Lung (tissue), 12 donors: ENCODE measurements around the gene TSR1. TPM values are rescaled to one million over a fixed set of nuclear protein-coding genes. Genes with fewer than 3 reads are reported as not detected.

Experiments
- ATAC-seq: fragments of 200-7000 bp; cut with Tn5 transposase; one replicate; pipeline ENCODE4 v1.9.1; 2020; ENCODE audit warnings: moderate number of reproducible peaks; ENCODE audit not compliant: insufficient read depth, low FRiP score
- DNase-seq, 3 donors: peaks; one replicate each; pipeline ENCODE4 v3.0.0-alpha.2; 2013 to 2017
- H3K27ac ChIP-seq, 2 donors: one replicate each; pipeline ENCODE4 v1.5.1; 2013; ENCODE audit warnings: mild to moderate bottlenecking in 2 of 2, moderate library complexity in 2 of 2, control low read depth in 1 of 2, inconsistent platforms in 1 of 2, low read depth in 1 of 2, low read length in 1 of 2
- H3K27me3 ChIP-seq, 3 donors: one replicate each; pipeline ENCODE4 v1.5.1; 2013; ENCODE audit warnings: low read length in 2 of 3; ENCODE audit not compliant: control insufficient read depth in 3 of 3, insufficient read depth in 3 of 3
- H3K36me3 ChIP-seq, 4 donors: one replicate each; pipeline ENCODE4 v1.5.1; 2013; ENCODE audit warnings: low read length in 4 of 4, mild to moderate bottlenecking in 1 of 4, moderate library complexity in 1 of 4; ENCODE audit not compliant: control insufficient read depth in 4 of 4, insufficient read depth in 4 of 4
- H3K4me1 ChIP-seq, 5 donors: one replicate each; pipeline ENCODE4 v1.5.1; 2013; ENCODE audit warnings: low read length in 5 of 5, mild to moderate bottlenecking in 2 of 5, moderate library complexity in 1 of 5; ENCODE audit not compliant: control insufficient read depth in 5 of 5, insufficient read depth in 5 of 5
- H3K4me3 ChIP-seq: one replicate; pipeline ENCODE4 v1.5.1; 2013; ENCODE audit warnings: mild to moderate bottlenecking, control low read depth, moderate library complexity
- H3K9ac ChIP-seq, 2 donors: one replicate each; pipeline ENCODE4 v1.5.1; 2013; ENCODE audit warnings: low read length in 2 of 2, control low read depth in 1 of 2; ENCODE audit not compliant: insufficient read depth in 1 of 2
- H3K9me3 ChIP-seq, 4 donors: one replicate each; pipeline ENCODE4 v1.5.1; 2013; ENCODE audit warnings: low read length in 3 of 4, mild to moderate bottlenecking in 1 of 4, moderate library complexity in 1 of 4; ENCODE audit not compliant: control insufficient read depth in 4 of 4, insufficient read depth in 3 of 4
- CTCF ChIP-seq: IDR thresholded peaks from 2 replicates; pipeline ENCODE4 v1.5.1; 2012; ENCODE audit warnings: mild to moderate bottlenecking; ENCODE audit errors: control extremely low read depth, extremely low read depth
- WGBS, 2 donors: extraction: QIAGEN DNeasy Blood & Tissue Kit; methylation state at CpG; one replicate each; pipeline ENCODE4 v1.1.7; 2013; 5-methylcytosine and 5-hydroxymethylcytosine counted together
- polyA plus RNA-seq, 2 donors: library from polyadenylated mRNA; stranded (reverse); fragments of 200-250 nt; gene quantifications; one replicate each; pipeline ENCODE4 v1.2.1, GENCODE V29; 2013
- total RNA-seq, 2 donors: library from RNA; depleted of rRNA in 1 of 2; stranded (reverse); fragments of >200 nt in 1 of 2; gene quantifications; one replicate each; pipeline ENCODE4 v1.2.1, GENCODE V29; 2014 to 2021
- donor health status: control.
- donor health status: control.
- donor health status: Bipolar disorder and iron deficiency.
- donor health status: healthy.
- donor health status: DM: yes; HTN: yes; CAD: no.

TSR1 gene
- total and polyA plus RNA-seq, 4 donors, result 11.8 to 24.1 (median 19.4) TPM

DNA sequence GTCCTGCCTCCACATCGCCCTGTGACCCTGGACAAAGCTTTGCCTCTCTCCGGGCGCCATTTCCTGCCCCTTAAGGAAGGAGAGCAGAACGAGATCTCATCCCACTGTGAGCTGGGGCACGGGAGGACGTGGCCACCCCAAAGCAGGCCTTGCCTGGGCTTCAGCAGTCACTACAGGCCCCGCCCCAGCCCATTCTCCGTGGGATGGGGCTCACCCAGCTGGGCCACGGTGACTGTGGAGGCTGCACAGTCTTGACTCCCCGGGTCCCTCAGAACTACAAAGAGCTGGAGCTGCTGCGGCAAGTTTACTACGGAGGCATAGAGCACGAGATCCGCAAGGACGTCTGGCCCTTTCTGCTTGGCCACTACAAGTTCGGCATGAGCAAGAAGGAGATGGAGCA is 36.4 kb upstream of the TSR1 start:
- Histone ChIP-seq H3K4me3 (no peak overlapping the region), H3K27ac (no peak overlapping the region), H3K9me3 (no peaks in the 10 kb centered on the region), H3K9ac (no peak overlapping the region), H3K4me1 (peaks cover 0 to 8% (median 0%) of the 10 kb centered on the region in 5 donors), H3K27me3 (no peaks in the 10 kb centered on the region), H3K36me3 (peaks cover 0 to 59% (median 10%) of the 10 kb centered on the region in 4 donors)
- 90 to 94% methylated on average over 16 of the region's 16 CpGs for WGBS, 2 donors
- DNase-seq (no peak), ATAC-seq (no peak)
- TF ChIP-seq CTCF, result no peak

GRCh38 chr17:2372180-2372579 is 35.9 kb upstream of the TSR1 start:
- Histone ChIP-seq H3K4me1 (peaks cover 0 to 8% (median 0%) of the 10 kb centered on the region in 5 donors), H3K9me3 (no peaks in the 10 kb centered on the region), H3K4me3 (no peak overlapping the region), H3K27me3 (no peaks in the 10 kb centered on the region), H3K36me3 (peaks cover 0 to 56% (median 10%) of the 10 kb centered on the region in 4 donors), H3K9ac (no peak overlapping the region), H3K27ac (no peak overlapping the region)
- DNase-seq, result no peak
- TF ChIP-seq CTCF, result no peak
- no peak for ATAC-seq
- WGBS, 2 donors, result 96 to 97% methylated on average over 25 to 26 of the region's 26 CpGs

DNA sequence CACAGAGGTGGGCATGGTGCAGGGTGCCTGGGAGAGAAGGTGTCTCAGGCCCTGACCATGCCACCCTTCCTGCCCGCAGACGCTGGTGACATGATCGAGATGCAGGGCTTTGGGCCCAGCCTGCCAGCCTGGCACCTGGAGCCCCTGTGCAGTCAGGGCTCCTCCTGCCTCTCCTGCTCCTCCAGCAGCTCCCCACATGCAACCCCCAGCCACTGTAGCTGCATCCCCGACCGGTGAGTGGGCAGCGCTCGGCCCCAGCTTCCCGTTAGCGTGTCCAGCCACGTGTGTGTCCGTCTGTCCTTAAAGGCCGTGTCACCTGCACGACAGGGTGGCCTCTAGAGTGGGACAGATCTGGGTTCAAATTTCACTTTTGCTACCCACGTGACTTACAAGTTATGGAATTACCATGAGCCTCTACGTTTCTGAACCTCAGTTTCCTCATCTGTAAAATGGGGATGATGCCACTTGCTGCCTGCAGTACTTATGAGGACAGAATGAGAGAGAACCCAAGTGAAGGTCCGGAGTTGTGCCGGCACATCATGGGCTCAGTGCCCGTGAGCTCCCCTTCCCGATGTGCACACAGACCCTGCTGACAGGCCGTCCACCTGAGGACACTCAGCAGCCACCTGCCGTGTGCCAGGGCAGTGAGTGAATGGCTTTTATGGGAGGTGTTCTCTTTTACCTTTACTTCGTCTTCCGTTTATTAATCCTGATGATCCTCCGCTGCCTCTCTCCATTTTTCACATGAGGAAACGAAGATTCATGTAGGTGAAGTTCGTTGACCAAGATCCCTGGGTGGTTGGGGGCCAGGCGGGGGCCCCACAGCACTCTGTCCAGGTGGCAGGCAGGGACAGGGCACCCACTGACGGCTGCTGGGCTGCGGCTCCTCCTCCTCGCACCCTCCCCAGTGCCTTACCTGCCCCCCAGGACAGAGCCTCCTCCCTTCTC is 35.2 kb upstream of the TSR1 start:
- peaks cover 0 to 12% (median 0%) of the 10 kb centered on the region in 5 donors for H3K4me1 ChIP-seq
- no peak for DNase-seq
- no peak for TF ChIP-seq CTCF

More for the DNA sequence above, 35.2 kb upstream of the TSR1 start:
- Histone ChIP-seq H3K9ac (no peak overlapping the region), H3K27me3 (no peaks in the 10 kb centered on the region), H3K27ac (no peak overlapping the region), H3K4me3 (no peak overlapping the region), H3K9me3 (no peaks in the 10 kb centered on the region), H3K36me3 (peaks cover 0 to 57% (median 8%) of the 10 kb centered on the region in 4 donors)
- WGBS, 2 donors, result 95% methylated on average over 30 of the region's 30 CpGs
- ATAC-seq, result no peak
